NCI-H460 (cell line): ENCODE data around the gene NFKB1. TPM values are rescaled to one million over a fixed set of nuclear protein-coding genes. Genes with fewer than 3 reads are reported as not detected.

Source experiments
- total RNA-seq: library from RNA; depleted of rRNA; stranded (reverse); fragments of >200 nt; shearing (Covaris generic); gene quantifications from 2 replicates; pipeline ENCODE4 v1.2.3, GENCODE V29; 2014; rRNA removed

NFKB1 gene
- total RNA-seq, 1 experiment from 2014 or later = 23.9 TPM

Other genes with a start within 250 kb of the NFKB1 start
- 650 and 658 TPM in 2 replicates for gene SLC39A8, start 155.9 kb upstream of the NFKB1 start, total RNA-seq